ENCODE measurements around the gene ELMOD3. TPM values are rescaled to one million over a fixed set of nuclear protein-coding genes. Genes with fewer than 3 reads are reported as not detected.

The ELMOD3 gene
- total and polyA plus RNA-seq, 9 of the 15 experiments (the other 6 are each of a cell fraction or from before 2014, with no cell fraction given), result 2.7 to 18.7 (median 11.6) TPM

DNA sequence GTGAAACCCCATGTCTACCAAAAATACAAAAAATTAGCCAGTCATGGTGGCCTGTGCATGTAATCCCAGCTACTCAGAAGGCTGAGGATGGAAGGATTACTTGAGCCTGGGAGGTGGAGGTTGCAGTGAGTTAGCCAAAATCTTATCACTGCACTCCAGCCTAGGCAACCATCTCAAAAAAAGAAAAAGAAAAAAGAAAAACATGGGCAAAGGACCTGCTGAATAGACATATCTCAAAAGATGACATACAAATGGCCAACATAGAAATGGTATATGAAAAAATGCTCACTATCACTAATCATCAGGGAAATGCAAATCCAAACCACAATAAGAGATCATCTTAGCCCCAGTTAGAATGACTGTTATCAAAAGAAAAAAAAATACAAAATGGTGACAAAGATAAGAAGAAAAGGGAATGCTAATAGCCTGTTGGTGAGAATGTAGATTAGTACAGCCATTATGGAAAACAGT, 25.4 kb upstream of the ELMOD3 start (continued):
- TF ChIP-seq, protein P1, sequence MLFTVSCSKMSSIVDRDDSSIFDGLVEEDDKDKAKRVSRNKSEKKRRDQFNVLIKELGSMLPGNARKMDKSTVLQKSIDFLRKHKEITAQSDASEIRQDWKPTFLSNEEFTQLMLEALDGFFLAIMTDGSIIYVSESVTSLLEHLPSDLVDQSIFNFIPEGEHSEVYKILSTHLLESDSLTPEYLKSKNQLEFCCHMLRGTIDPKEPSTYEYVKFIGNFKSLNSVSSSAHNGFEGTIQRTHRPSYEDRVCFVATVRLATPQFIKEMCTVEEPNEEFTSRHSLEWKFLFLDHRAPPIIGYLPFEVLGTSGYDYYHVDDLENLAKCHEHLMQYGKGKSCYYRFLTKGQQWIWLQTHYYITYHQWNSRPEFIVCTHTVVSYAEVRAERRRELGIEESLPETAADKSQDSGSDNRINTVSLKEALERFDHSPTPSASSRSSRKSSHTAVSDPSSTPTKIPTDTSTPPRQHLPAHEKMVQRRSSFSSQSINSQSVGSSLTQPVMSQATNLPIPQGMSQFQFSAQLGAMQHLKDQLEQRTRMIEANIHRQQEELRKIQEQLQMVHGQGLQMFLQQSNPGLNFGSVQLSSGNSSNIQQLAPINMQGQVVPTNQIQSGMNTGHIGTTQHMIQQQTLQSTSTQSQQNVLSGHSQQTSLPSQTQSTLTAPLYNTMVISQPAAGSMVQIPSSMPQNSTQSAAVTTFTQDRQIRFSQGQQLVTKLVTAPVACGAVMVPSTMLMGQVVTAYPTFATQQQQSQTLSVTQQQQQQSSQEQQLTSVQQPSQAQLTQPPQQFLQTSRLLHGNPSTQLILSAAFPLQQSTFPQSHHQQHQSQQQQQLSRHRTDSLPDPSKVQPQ (CRISPR knock-in tag; IDR thresholded peaks at IDR 0.05; ENCODE audit: borderline replicate concordance), result no peak
- peak; percentile 65; the same call in 1 of the 2 replicates for TF ChIP-seq PML (IDR thresholded peaks at IDR 0.05; ENCODE audit: low read length)
- TF ChIP-seq, protein P2, sequence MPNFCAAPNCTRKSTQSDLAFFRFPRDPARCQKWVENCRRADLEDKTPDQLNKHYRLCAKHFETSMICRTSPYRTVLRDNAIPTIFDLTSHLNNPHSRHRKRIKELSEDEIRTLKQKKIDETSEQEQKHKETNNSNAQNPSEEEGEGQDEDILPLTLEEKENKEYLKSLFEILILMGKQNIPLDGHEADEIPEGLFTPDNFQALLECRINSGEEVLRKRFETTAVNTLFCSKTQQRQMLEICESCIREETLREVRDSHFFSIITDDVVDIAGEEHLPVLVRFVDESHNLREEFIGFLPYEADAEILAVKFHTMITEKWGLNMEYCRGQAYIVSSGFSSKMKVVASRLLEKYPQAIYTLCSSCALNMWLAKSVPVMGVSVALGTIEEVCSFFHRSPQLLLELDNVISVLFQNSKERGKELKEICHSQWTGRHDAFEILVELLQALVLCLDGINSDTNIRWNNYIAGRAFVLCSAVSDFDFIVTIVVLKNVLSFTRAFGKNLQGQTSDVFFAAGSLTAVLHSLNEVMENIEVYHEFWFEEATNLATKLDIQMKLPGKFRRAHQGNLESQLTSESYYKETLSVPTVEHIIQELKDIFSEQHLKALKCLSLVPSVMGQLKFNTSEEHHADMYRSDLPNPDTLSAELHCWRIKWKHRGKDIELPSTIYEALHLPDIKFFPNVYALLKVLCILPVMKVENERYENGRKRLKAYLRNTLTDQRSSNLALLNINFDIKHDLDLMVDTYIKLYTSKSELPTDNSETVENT (CRISPR knock-in tag; IDR thresholded peaks at IDR 0.05), result no peak
- no peak for TF ChIP-seq E2F3 (CRISPR knock-in tag; IDR thresholded peaks at IDR 0.05)
- no peak for TF ChIP-seq DIDO1 (tag; IDR thresholded peaks at IDR 0.05; ENCODE audit: low read depth)
- TF ChIP-seq ASH1L (IDR thresholded peaks at IDR 0.05; ENCODE audit: borderline replicate concordance, low read depth, partially characterized antibody), result no peak
- TF ChIP-seq HDAC2 (IDR thresholded peaks at IDR 0.05), result peak; percentile 98
- TF ChIP-seq, protein P3, sequence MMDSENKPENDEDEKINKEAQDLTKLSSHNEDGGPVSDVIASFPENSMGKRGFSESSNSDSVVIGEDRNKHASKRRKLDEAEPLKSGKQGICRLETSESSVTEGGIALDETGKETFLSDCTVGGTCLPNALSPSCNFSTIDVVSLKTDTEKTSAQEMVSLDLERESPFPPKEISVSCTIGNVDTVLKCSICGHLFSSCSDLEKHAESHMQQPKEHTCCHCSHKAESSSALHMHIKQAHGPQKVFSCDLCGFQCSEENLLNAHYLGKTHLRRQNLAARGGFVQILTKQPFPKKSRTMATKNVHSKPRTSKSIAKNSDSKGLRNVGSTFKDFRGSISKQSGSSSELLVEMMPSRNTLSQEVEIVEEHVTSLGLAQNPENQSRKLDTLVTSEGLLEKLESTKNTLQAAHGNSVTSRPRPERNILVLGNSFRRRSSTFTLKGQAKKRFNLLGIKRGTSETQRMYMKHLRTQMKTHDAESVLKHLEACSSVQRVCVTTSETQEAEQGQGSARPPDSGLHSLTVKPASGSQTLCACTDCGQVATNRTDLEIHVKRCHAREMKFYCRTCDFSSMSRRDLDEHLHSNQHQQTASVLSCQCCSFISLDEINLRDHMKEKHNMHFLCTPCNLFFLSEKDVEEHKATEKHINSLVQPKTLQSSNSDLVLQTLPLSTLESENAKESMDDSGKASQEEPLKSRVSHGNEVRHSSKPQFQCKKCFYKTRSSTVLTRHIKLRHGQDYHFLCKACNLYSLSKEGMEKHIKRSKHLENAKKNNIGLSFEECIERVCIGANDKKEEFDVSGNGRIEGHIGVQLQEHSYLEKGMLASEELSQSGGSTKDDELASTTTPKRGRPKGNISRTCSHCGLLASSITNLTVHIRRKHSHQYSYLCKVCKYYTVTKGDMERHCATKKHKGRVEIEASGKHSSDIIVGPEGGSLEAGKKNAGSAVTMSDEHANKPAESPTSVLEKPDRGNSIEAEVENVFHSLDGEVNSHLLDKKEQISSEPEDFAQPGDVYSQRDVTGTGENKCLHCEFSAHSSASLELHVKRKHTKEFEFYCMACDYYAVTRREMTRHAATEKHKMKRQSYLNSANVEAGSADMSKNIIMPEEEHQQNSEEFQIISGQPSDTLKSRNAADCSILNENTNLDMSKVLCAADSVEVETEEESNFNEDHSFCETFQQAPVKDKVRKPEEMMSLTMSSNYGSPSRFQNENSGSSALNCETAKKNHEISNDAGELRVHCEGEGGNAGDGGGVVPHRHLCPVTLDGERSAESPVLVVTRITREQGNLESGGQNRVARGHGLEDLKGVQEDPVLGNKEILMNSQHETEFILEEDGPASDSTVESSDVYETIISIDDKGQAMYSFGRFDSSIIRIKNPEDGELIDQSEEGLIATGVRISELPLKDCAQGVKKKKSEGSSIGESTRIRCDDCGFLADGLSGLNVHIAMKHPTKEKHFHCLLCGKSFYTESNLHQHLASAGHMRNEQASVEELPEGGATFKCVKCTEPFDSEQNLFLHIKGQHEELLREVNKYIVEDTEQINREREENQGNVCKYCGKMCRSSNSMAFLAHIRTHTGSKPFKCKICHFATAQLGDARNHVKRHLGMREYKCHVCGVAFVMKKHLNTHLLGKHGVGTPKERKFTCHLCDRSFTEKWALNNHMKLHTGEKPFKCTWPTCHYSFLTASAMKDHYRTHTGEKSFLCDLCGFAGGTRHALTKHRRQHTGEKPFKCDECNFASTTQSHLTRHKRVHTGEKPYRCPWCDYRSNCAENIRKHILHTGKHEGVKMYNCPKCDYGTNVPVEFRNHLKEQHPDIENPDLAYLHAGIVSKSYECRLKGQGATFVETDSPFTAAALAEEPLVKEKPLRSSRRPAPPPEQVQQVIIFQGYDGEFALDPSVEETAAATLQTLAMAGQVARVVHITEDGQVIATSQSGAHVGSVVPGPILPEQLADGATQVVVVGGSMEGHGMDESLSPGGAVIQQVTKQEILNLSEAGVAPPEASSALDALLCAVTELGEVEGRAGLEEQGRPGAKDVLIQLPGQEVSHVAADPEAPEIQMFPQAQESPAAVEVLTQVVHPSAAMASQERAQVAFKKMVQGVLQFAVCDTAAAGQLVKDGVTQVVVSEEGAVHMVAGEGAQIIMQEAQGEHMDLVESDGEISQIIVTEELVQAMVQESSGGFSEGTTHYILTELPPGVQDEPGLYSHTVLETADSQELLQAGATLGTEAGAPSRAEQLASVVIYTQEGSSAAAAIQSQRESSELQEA (IDR thresholded peaks at IDR 0.05; ENCODE audit: low read depth), result 0 out of 2 replicates have a peak, but pooled peaks have one; percentile 13
- TF ChIP-seq, protein P4, sequence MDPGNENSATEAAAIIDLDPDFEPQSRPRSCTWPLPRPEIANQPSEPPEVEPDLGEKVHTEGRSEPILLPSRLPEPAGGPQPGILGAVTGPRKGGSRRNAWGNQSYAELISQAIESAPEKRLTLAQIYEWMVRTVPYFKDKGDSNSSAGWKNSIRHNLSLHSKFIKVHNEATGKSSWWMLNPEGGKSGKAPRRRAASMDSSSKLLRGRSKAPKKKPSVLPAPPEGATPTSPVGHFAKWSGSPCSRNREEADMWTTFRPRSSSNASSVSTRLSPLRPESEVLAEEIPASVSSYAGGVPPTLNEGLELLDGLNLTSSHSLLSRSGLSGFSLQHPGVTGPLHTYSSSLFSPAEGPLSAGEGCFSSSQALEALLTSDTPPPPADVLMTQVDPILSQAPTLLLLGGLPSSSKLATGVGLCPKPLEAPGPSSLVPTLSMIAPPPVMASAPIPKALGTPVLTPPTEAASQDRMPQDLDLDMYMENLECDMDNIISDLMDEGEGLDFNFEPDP (CRISPR knock-in tag; IDR thresholded peaks at IDR 0.05), result no peak
- TF ChIP-seq ZNF253 (CRISPR knock-in tag; conservative IDR thresholded peaks at IDR 0.05), result no peak
- no peak for TF ChIP-seq SMARCA5 (IDR thresholded peaks at IDR 0.05)

Data from K562 (cell line).